H1 (cell line): Measurements from ENCODE around the gene SMURF2. TPM values are rescaled to one million over a fixed set of nuclear protein-coding genes. Genes with fewer than 3 reads are reported as not detected.

Experiments
- CTCF ChIA-PET: fragments of 300-600 bp; sonication (Branson Sonifier 250); formaldehyde crosslinking; loops from one replicate; lab custom pipeline; 2021; ENCODE audit not compliant: partially characterized antibody; lab: Charles Lee
- POLR2A ChIA-PET: fragments of 300-600 bp; sonication (Branson Sonifier 250); formaldehyde crosslinking; loops from one replicate; lab custom pipeline; 2021; ENCODE audit warnings: inconsistent platforms; ENCODE audit not compliant: partially characterized antibody; lab: Charles Lee
- DNase-seq, 2 experiments: peaks; one replicate each; pipeline versions ENCODE4 v3.0.0 to v3.0.0-alpha.2; 2010 to 2022; ENCODE audit warnings: low spot score in 2 of 2, low read depth in 1 of 2, mixed read lengths in 1 of 2
- FAIRE-seq: peaks from 2 replicates; lab custom pipeline; 2011; peaks lifted over from hg19 to GRCh38; lab: Jason Lieb, UNC
- H2AFZ ChIP-seq: 2 replicates; pipeline ENCODE4 v1.8.1; 2012; ENCODE audit warnings: low read length, inconsistent platforms
- H2AK5ac ChIP-seq: 2 replicates; pipeline ENCODE4 v1.6.1; 2013; ENCODE audit warnings: low read depth, low read length
- H2BK120ac ChIP-seq: replicated peaks from 2 replicates; pipeline ENCODE3; 2013; ENCODE audit warnings: low read depth, low read length, inconsistent platforms
- H2BK12ac ChIP-seq: 2 replicates; pipeline ENCODE4 v1.6.1; 2013; ENCODE audit warnings: low read depth, low read length
- H2BK15ac ChIP-seq: 2 replicates; pipeline ENCODE4 v1.6.1; 2013; ENCODE audit warnings: low read length
- H2BK20ac ChIP-seq: 2 replicates; pipeline ENCODE4 v1.6.1; 2013; ENCODE audit warnings: low read length
- H2BK5ac ChIP-seq: 2 replicates; pipeline ENCODE4 v1.6.1; 2013; ENCODE audit warnings: low read depth, low read length
- H3K14ac ChIP-seq: 2 replicates; pipeline ENCODE4 v1.6.1; 2013; ENCODE audit warnings: inconsistent platforms; ENCODE audit not compliant: insufficient read length
- H3K18ac ChIP-seq: 2 replicates; pipeline ENCODE4 v1.6.1; 2013; ENCODE audit warnings: low read length; ENCODE audit errors: extremely low read depth
- H3K23ac ChIP-seq: 2 replicates; pipeline ENCODE4 v1.6.1; 2013; ENCODE audit warnings: inconsistent platforms; ENCODE audit not compliant: insufficient read length
- H3K23me2 ChIP-seq: 2 replicates; pipeline ENCODE4 v1.6.1; 2013; ENCODE audit warnings: low read depth, low read length
- H3K27ac ChIP-seq: 2 replicates; pipeline ENCODE4 v1.6.1; 2011; ENCODE audit warnings: low read depth, low read length, inconsistent platforms
- H3K27me3 ChIP-seq, 4 experiments: replicated peaks in 1 of 4; 1 replicate in 1 of 4; 2 replicates in 3 of 4; pipeline versions ENCODE4 v1.6.1 to v1.8.1; 2011 to 2013; ENCODE audit warnings: low read length in 3 of 4, mild to moderate bottlenecking in 3 of 4, inconsistent platforms in 2 of 4, mixed read lengths in 2 of 4, moderate library complexity in 1 of 4; ENCODE audit not compliant: control insufficient read depth in 3 of 4, insufficient read depth in 3 of 4; ENCODE audit errors: extremely low read depth in 1 of 4
- H3K36me3 ChIP-seq, 4 experiments: 2 replicates each; pipeline versions ENCODE4 v1.6.1 to v1.8.1; 2011 to 2013; ENCODE audit warnings: mild to moderate bottlenecking in 4 of 4, low read length in 3 of 4, moderate library complexity in 2 of 4, control low read depth in 1 of 4, inconsistent platforms in 1 of 4; ENCODE audit not compliant: insufficient read depth in 4 of 4, control insufficient read depth in 2 of 4
- H3K4ac ChIP-seq: replicated peaks from 2 replicates; pipeline ENCODE3; 2013; ENCODE audit warnings: low read length, low read depth, mixed read lengths, inconsistent platforms; ENCODE audit not compliant: insufficient read length
- H3K4me1 ChIP-seq, 4 experiments: replicated peaks in 1 of 4; 1 replicate in 1 of 4; 2 replicates in 3 of 4; pipeline versions ENCODE4 v1.6.1 to v1.8.1; 2011 to 2013; ENCODE audit warnings: low read length in 3 of 4, inconsistent platforms in 2 of 4, mixed read lengths in 1 of 4; ENCODE audit not compliant: insufficient read depth in 4 of 4, control insufficient read depth in 3 of 4
- H3K4me2 ChIP-seq, 2 experiments: 2 replicates each; pipeline versions ENCODE4 v1.6.1 to v1.8.1; 2011 to 2013; ENCODE audit warnings: low read depth in 2 of 2, low read length in 2 of 2, control low read depth in 1 of 2, inconsistent platforms in 1 of 2, mild to moderate bottlenecking in 1 of 2; ENCODE audit not compliant: insufficient read depth in 1 of 2
- H3K4me3 ChIP-seq, 4 experiments: fragments of 200-600, 300-600 bp in 1 of 4; sonication (generic), shearing (Covaris generic), sonication (Bioruptor Twin) in 1 of 4; 2 replicates each; pipeline versions ENCODE4 v1.5.1 to v1.8.1; 2011 to 2016; ENCODE audit warnings: low read length in 4 of 4, low read depth in 3 of 4, control low read depth in 2 of 4, inconsistent platforms in 2 of 4, mild to moderate bottlenecking in 2 of 4, mixed read lengths in 1 of 4, moderate library complexity in 1 of 4; ENCODE audit not compliant: insufficient read depth in 2 of 4; ENCODE audit errors: extremely low read depth in 1 of 4
- H3K56ac ChIP-seq: replicated peaks from 2 replicates; pipeline ENCODE3; 2013; ENCODE audit warnings: low read depth, mild to moderate bottlenecking, mixed read lengths, low read length, inconsistent platforms; ENCODE audit not compliant: insufficient read length
- H3K79me1 ChIP-seq: 2 replicates; pipeline ENCODE4 v1.6.1; 2013; ENCODE audit warnings: low read depth, low read length, control low read depth
- H3K79me2 ChIP-seq, 2 experiments: 2 replicates each; pipeline versions ENCODE4 v1.6.1 to v1.8.1; 2012 to 2013; ENCODE audit warnings: low read length in 2 of 2, mild to moderate bottlenecking in 2 of 2, inconsistent platforms in 1 of 2; ENCODE audit not compliant: insufficient read depth in 2 of 2, control insufficient read depth in 1 of 2
- H3K9ac ChIP-seq, 4 experiments: replicated peaks in 1 of 4; 1 replicate in 1 of 4; 2 replicates in 3 of 4; pipeline versions ENCODE4 v1.6.1 to v1.8.1; 2011 to 2013; ENCODE audit warnings: low read depth in 3 of 4, low read length in 3 of 4, control low read depth in 2 of 4, mild to moderate bottlenecking in 2 of 4, moderate library complexity in 2 of 4, inconsistent platforms in 1 of 4; ENCODE audit errors: extremely low read depth in 1 of 4
- H3K9me3 ChIP-seq, 2 experiments: 2 replicates each; pipeline versions ENCODE4 v1.6.1 to v1.8.1; 2012 to 2013; ENCODE audit warnings: mild to moderate bottlenecking in 2 of 2, moderate library complexity in 2 of 2, control low read depth in 1 of 2, inconsistent platforms in 1 of 2, low read depth in 1 of 2, low read length in 1 of 2, mixed read lengths in 1 of 2; ENCODE audit not compliant: insufficient read depth in 2 of 2
- H4K20me1 ChIP-seq, 2 experiments: replicated peaks in 1 of 2; 2 replicates each; pipeline versions ENCODE3 to v1.8.1; 2011 to 2013; ENCODE audit warnings: inconsistent platforms in 2 of 2, low read length in 2 of 2, mild to moderate bottlenecking in 1 of 2; ENCODE audit not compliant: insufficient read depth in 2 of 2, control insufficient read depth in 1 of 2
- H4K5ac ChIP-seq: 2 replicates; pipeline ENCODE4 v1.6.1; 2013; ENCODE audit warnings: low read length, low read depth, mixed read lengths, inconsistent platforms; ENCODE audit not compliant: insufficient read length
- H4K8ac ChIP-seq: 2 replicates; pipeline ENCODE4 v1.8.0; 2013; ENCODE audit warnings: mild to moderate bottlenecking, moderate library complexity, low read length, inconsistent platforms; ENCODE audit not compliant: insufficient read depth; ENCODE audit errors: extremely low read depth
- H4K91ac ChIP-seq: replicated peaks from 2 replicates; pipeline ENCODE3; 2013; ENCODE audit warnings: low read length, mixed read lengths, inconsistent platforms; ENCODE audit not compliant: insufficient read length
- CBX5 ChIP-seq: fragments of 300-800, 300-1000 bp; sonication (generic); IDR thresholded peaks from 2 replicates; pipeline ENCODE4 v1.7.1; 2016; ENCODE audit warnings: antibody characterized with exemption, low read length, low read depth
- CTBP2 ChIP-seq: IDR thresholded peaks from 2 replicates; pipeline ENCODE4 v1.7.0; 2011; ENCODE audit warnings: borderline replicate concordance, mild to moderate bottlenecking, moderate library complexity, mixed read lengths, low read length; ENCODE audit not compliant: insufficient read depth, insufficient read length
- FOSL1 ChIP-seq: IDR thresholded peaks from 2 replicates; pipeline ENCODE4 v1.6.1; 2011; ENCODE audit warnings: mild to moderate bottlenecking, low read depth, low read length, moderate library complexity; ENCODE audit not compliant: insufficient read depth
- JUN ChIP-seq: IDR thresholded peaks from 2 replicates; pipeline ENCODE4 v1.6.1; 2011; ENCODE audit warnings: low read depth, mild to moderate bottlenecking, improper control_type of control experiment, low read length
- MAX ChIP-seq: IDR thresholded peaks from 2 replicates; pipeline ENCODE4 v1.6.1; 2012; ENCODE audit warnings: inconsistent platforms
- NRF1 ChIP-seq: IDR thresholded peaks from 2 replicates; pipeline ENCODE4 v1.6.1; 2011; ENCODE audit warnings: mild to moderate bottlenecking, low read depth, low read length, improper control_type of control experiment
- POLR2AphosphoS5 ChIP-seq: IDR thresholded peaks from 2 replicates; pipeline ENCODE4 v1.6.1; 2011; ENCODE audit warnings: low read depth, low read length
- SAP30 ChIP-seq: fragments of 300-600 bp; sonication (generic); IDR thresholded peaks from 2 replicates; pipeline ENCODE4 v1.7.1; 2012; ENCODE audit warnings: low read length, moderate library complexity, mild to moderate bottlenecking, inconsistent platforms; ENCODE audit not compliant: insufficient read depth, insufficient replicate concordance
- SIRT6 ChIP-seq: IDR thresholded peaks from one replicate; pipeline ENCODE4 v1.7.1; 2012; ENCODE audit warnings: low read length, inconsistent platforms
- SP2 ChIP-seq: IDR thresholded peaks from 2 replicates; pipeline ENCODE4 v1.6.1; 2012; ENCODE audit warnings: mild to moderate bottlenecking, low read length, inconsistent platforms
- SRF ChIP-seq: IDR thresholded peaks from 2 replicates; pipeline ENCODE4 v1.6.1; 2011; ENCODE audit warnings: mild to moderate bottlenecking, low read depth, low read length, moderate library complexity
- polyA plus RNA-seq, 7 experiments: library from polyadenylated mRNA; depleted of rRNA in 3 of 7; stranded (reverse) in 5 of 7; unstranded in 2 of 7; fragments of >200 nt in 5 of 7; fragments of 200-250 nt in 2 of 7; gene quantifications; 1 replicate in 5 of 7; 2 replicates in 1 of 7; 4 replicates in 1 of 7; pipeline versions ENCODE4 v1.2.1 to v1.2.3, GENCODE V29; 2011 to 2013; ENCODE audit warnings: missing spikeins in 2 of 7, mixed read lengths in 2 of 7
- total RNA-seq: library from RNA; stranded (reverse); fragmentation: NEBNext Ultra II Directional; extraction: Animal tissue kit (Norgen Biotek cat#: 25700); gene quantifications from 2 replicates; pipeline ENCODE4 v1.2.1, GENCODE V29; 2021
- TF ChIP-seq, protein P1 (sequence below): IDR thresholded peaks from 2 replicates; pipeline ENCODE4 v1.6.1; 2012; ENCODE audit warnings: inconsistent platforms

SMURF2 gene
- total and polyA plus RNA-seq, 2 of the 8 experiments (the other 6 are each of a cell fraction or from before 2014, with no cell fraction given) = 7.2 to 29.2 TPM

DNA sequence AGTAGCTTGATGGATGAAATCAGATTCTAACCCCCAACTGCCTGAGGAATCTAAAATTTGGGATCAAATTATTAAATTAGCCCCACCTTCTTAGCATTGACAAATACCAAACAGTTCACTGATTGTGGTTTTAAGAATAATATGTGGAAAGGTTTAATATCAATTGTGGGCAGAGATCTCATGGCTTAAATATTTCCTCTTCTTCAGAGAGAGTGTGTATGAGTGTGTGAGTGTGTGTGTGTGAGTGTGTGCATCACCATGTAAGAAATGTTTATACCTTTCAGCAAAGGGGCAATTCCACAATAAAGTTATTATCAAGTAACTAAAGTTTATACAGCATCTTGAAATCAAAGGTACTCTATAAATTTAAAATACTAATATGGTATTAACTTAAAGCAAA is 3.2 kb downstream of the SMURF2 start:
- DNase-seq (no peak), FAIRE-seq (no peak)
- Histone ChIP-seq H3K18ac (no peak overlapping the region), H3K9me3 (no peaks in the 10 kb centered on the region), H4K5ac (no peak overlapping the region), H3K27me3 (no peaks in the 10 kb centered on the region), H3K9ac (no peak overlapping the region), H3K56ac (no peak overlapping the region), H3K79me1 (no peaks in the 10 kb centered on the region), H2BK120ac (no peak overlapping the region), H2AFZ (no peak overlapping the region), H2AK5ac (no peak overlapping the region), H3K4ac (no peak overlapping the region), H3K27ac (no peak overlapping the region), H3K79me2 (peaks cover 3 to 70% of the 10 kb centered on the region in 2 experiments; a peak in 3 of 4 replicates), H4K91ac (no peak overlapping the region), H3K4me1 (peaks cover 0 to 3% (median under 1%) of the 10 kb centered on the region in 4 experiments; a peak in 5 of 7 replicates), H3K14ac (no peak overlapping the region), H3K23me2 (peaks cover 5% of the 10 kb centered on the region), H2BK20ac (no peak overlapping the region), H2BK12ac (no peak overlapping the region), H4K20me1 (no peaks in the 10 kb centered on the region), H2BK5ac (no peak overlapping the region), H3K23ac (no peak overlapping the region), H3K4me3 (no peak overlapping the region), H3K36me3 (no peaks in the 10 kb centered on the region), H3K4me2 (no peak overlapping the region), H2BK15ac (no peak overlapping the region), H4K8ac (no peak overlapping the region)
- TF ChIP-seq NRF1 (no peak), FOSL1 (no peak), CBX5 (no peak), SRF (no peak), SAP30 (no peak), CTBP2 (no peak), SIRT6 (no peak), SP2 (no peak), MAX (no peak), POLR2AphosphoS5 (no peak), JUN (no peak)
- TF ChIP-seq, protein P1, sequence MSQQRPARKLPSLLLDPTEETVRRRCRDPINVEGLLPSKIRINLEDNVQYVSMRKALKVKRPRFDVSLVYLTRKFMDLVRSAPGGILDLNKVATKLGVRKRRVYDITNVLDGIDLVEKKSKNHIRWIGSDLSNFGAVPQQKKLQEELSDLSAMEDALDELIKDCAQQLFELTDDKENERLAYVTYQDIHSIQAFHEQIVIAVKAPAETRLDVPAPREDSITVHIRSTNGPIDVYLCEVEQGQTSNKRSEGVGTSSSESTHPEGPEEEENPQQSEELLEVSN = no peak
- ChIA-PET CTCF (no interaction called here), POLR2A (no interaction called here)
